Measurements from ENCODE around the gene MPP1.
"Not testable (repeated sequence)": the region's sequence is repeated elsewhere in the genome, so short reads cannot be mapped to it uniquely, and the experiment has no call there.

DNA sequence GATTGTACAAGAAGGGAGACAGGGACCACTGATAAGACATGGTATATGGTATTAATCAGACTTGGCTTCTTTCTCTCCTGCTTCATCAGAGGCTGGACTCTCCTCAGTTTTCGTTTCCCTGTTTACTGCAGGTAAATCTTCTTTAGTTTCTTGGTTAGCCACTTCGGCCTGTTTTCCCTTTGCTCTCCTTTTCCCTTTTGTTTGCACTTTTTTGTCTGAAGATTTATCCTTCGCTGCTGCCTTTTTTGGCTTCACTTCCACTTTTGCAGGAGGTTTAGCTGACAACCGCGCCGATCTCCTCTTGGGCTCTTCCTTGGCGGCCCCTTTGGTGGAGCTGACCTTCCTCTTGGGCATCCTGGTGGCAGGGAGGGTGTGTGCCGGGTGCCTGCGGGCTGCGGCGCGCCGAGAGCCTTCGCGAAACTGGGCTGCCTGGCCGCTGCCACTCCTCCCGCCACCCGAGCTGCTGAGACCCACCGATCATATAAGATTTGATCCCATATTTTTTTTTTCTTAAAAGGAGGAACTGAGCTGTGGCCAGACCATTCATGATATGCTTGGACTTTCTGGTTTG, 11.8 kb upstream of the MPP1 start:
- TF ChIP-seq CTCF (IDR thresholded peaks at IDR 0.05); ZFX (IDR thresholded peaks at IDR 0.05; ENCODE audit: borderline replicate concordance): not testable (repeated sequence)
